Osteoblast (primary cell): ENCODE measurements around the gene CPLANE1. TPM values are rescaled to one million over a fixed set of nuclear protein-coding genes. Genes with fewer than 3 reads are reported as not detected.
A peak's percentile ranks its signal among the peaks of the same experiment; 100 is the strongest.
"Not testable (repeated sequence)": the region's sequence is repeated elsewhere in the genome, so short reads cannot be mapped to it uniquely, and the experiment has no call there.

Experiments used
- DNase-seq: peaks from one replicate; pipeline ENCODE4 v3.0.0; 2011; ENCODE audit warnings: low spot score, mixed read lengths; ENCODE audit not compliant: insufficient read length; ENCODE audit errors: missing footprints
- H2AFZ ChIP-seq: 2 replicates; pipeline ENCODE4 v1.6.0; 2011; ENCODE audit warnings: mild to moderate bottlenecking, low read length
- H3K27ac ChIP-seq: 2 replicates; pipeline ENCODE4 v1.5.1; 2011; ENCODE audit warnings: mild to moderate bottlenecking, low read depth, low read length, moderate library complexity
- H3K27me3 ChIP-seq: 2 replicates; pipeline ENCODE4 v1.6.0; 2012; ENCODE audit warnings: mild to moderate bottlenecking, control low read depth, inconsistent platforms, low read length, moderate library complexity; ENCODE audit not compliant: insufficient read depth
- H3K36me3 ChIP-seq: 2 replicates; pipeline ENCODE4 v1.5.1; 2011; ENCODE audit warnings: mild to moderate bottlenecking, low read length, control low read depth, moderate library complexity; ENCODE audit not compliant: insufficient read depth
- H3K4me1 ChIP-seq: 2 replicates; pipeline ENCODE4 v1.5.1; 2011; ENCODE audit warnings: mild to moderate bottlenecking, low read length, control low read depth, moderate library complexity; ENCODE audit not compliant: insufficient read depth
- H3K4me2 ChIP-seq: 2 replicates; pipeline ENCODE4 v1.6.0; 2011; ENCODE audit warnings: mild to moderate bottlenecking, low read length; ENCODE audit not compliant: insufficient read depth
- H3K4me3 ChIP-seq: fragments of 200-600 bp; sonication (generic); 3 replicates; pipeline ENCODE4 v1.5.1; 2012; ENCODE audit warnings: mild to moderate bottlenecking, low read length, inconsistent platforms; ENCODE audit not compliant: insufficient read depth
- H3K79me2 ChIP-seq: 2 replicates; pipeline ENCODE4 v1.6.0; 2012; ENCODE audit warnings: mild to moderate bottlenecking, low read length, control low read depth, inconsistent platforms; ENCODE audit not compliant: insufficient read depth
- H3K9me3 ChIP-seq: 2 replicates; pipeline ENCODE4 v1.5.1; 2011; ENCODE audit warnings: low read depth, low read length, control low read depth
- H4K20me1 ChIP-seq: 2 replicates; pipeline ENCODE4 v1.6.0; 2012; ENCODE audit warnings: mild to moderate bottlenecking, low read length, control low read depth; ENCODE audit not compliant: insufficient read depth
- CTCF ChIP-seq: IDR thresholded peaks from 2 replicates; pipeline ENCODE4 v1.5.1; 2011; ENCODE audit warnings: mild to moderate bottlenecking, low read depth, low read length, moderate library complexity; ENCODE audit errors: extremely low read depth
- total RNA-seq: library from RNA; depleted of rRNA; stranded (reverse); fragments of >200 nt; gene quantifications from 2 replicates; pipeline ENCODE4 v1.2.3, GENCODE V29; 2012

CPLANE1 gene
- total RNA-seq: 52.1 and 54.2 TPM in 2 replicates

- Histone ChIP-seq H4K20me1 (no peaks in the 10 kb centered on the region), H3K27me3 (no peaks in the 10 kb centered on the region), H3K4me3 (peak within 1 kb of the TSS; percentile 92), H3K27ac (peak within 1 kb of the TSS; percentile 86), H3K9me3 (no peaks in the 10 kb centered on the region), H3K4me1 (peaks cover 14% of the 10 kb centered on the region), H3K4me2 (peak within 1 kb of the TSS; percentile 79), H3K36me3 (no peaks in the 10 kb centered on the region), H2AFZ (peak within 1 kb of the TSS; percentile 99), H3K79me2 (peaks cover 34% of the 10 kb centered on the region)
- no peak for TF ChIP-seq CTCF
- peak; percentile 97 for DNase-seq
These were observed at the start of gene CPLANE1 for GRCh38 chr5:37248970-37249814. Gene CPLANE1, minus strand, starts transcription at chr5:37249376. Its CDS starts 1,678 bp downstream, at chr5:37247698.

GRCh38 chr5:37296313-37296712, 47.1 kb upstream of the CPLANE1 start:
- not testable (repeated sequence) for H3K4me1 ChIP-seq, H2AFZ ChIP-seq, H3K27me3 ChIP-seq, H3K27ac ChIP-seq, H3K4me2 ChIP-seq, H4K20me1 ChIP-seq, H3K4me3 ChIP-seq, H3K79me2 ChIP-seq, DNase-seq, H3K9me3 ChIP-seq
- H3K36me3 ChIP-seq: peaks cover 48% of the 10 kb centered on the region

- Histone ChIP-seq H4K20me1 (no peaks in the 10 kb centered on the region), H3K4me2 (no peak overlapping the region), H3K27me3 (no peaks in the 10 kb centered on the region), H3K36me3 (no peaks in the 10 kb centered on the region), H2AFZ (no peak overlapping the region), H3K9me3 (no peaks in the 10 kb centered on the region), H3K4me3 (no peak overlapping the region), H3K4me1 (no peaks in the 10 kb centered on the region), H3K27ac (no peak overlapping the region), H3K79me2 (no peaks in the 10 kb centered on the region)
- no peak for DNase-seq
- no peak for TF ChIP-seq CTCF
These were observed 34.1 kb upstream of the CPLANE1 start for GRCh38 chr5:37283214-37283820.

- H3K27ac ChIP-seq: no peak overlapping the region
- no peaks in the 10 kb centered on the region for H3K79me2 ChIP-seq
- no peaks in the 10 kb centered on the region for H3K27me3 ChIP-seq
- TF ChIP-seq CTCF: no peak
- H3K4me2 ChIP-seq: no peak overlapping the region
- H3K9me3 ChIP-seq: no peaks in the 10 kb centered on the region
- DNase-seq: no peak
- no peaks in the 10 kb centered on the region for H3K36me3 ChIP-seq
- H4K20me1 ChIP-seq: no peaks in the 10 kb centered on the region
- H2AFZ ChIP-seq: no peak overlapping the region
- no peaks in the 10 kb centered on the region for H3K4me1 ChIP-seq
- no peak overlapping the region for H3K4me3 ChIP-seq
These were observed 26.3 kb upstream of the CPLANE1 start for GRCh38 chr5:37275511-37275910.
